CD1c-positive myeloid dendritic cell (primary cell): ENCODE results near the gene SLC30A4.
"Not testable (repeated sequence)": the region's sequence is repeated elsewhere in the genome, so short reads cannot be mapped to it uniquely, and the experiment has no call there.

ENCODE experiments used
- DNase-seq: peaks from one replicate; pipeline ENCODE4 v3.0.0-alpha.2; 2016; ENCODE audit errors: extremely low spot score

The SLC30A4 gene

DNA sequence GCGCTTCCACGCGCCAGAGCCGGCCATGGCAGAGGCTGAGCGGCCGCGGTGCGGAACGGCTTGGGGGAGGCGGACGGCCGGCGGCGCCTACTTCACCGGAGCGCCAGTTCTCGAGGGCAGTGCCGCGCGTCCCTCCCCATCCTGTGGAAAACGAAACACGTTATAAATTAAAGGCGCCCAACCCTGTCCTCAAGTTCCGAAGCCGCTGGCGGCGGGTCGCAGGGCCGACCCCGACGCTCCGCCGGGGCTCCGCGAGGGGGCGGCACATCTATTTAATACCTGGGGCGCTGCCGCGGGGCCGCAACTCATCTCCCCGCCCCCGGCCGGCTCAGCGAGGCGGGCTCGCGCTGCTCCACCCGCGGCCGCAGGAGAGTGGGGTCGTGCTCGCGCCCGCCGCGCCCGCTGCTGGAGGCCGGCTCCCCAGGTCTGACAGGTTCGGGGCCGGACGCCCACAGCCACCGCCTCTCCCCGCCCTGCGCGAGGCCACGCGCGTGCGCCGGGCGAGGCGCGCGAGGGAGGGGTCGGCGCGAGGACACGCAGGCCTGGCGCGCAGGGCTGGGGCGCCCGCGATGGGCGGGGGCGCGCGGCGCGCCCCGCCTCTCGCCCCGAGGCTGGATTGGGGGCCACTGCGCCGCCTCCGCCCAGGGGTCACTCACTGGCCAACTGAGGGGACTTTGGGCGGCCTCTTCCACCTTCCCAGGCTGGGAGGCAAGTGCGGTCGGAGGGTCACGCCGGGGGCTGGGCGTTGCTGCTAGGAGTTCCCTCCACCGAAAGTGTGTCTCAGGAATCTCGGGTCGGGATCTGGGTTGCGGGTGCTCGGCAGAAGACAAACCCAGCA lies at the start of gene SLC30A4:
Gene SLC30A4, minus strand, starts transcription at position 428 of the 838 bp plus-strand sequence. Its CDS starts 401 bp downstream, at position 27.
- DNase-seq, result peak; percentile 73

GRCh38 chr15:45555934-45556608 lies 33.5 kb upstream of the SLC30A4 start:
- DNase-seq, result peak; percentile 81

DNA sequence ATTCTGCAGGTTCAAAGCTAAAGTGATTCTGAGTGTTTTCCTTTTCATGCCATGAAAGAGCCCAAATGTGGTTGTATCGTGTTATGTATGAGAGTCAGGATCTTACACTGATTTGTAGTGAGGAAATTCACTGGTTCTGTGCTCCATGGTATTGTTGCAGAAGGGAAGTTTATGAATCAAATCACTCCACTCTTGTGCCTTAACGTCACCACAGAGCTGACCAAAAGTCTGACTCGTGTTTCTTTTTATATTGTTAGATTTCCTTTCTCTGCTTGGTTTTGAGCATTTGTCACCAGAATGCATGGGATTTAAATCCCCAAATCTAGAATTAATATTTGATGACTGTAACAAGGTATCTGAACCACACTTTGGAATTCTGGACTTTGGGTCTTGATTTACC lies 29.1 kb upstream of the SLC30A4 start:
- no peak for DNase-seq

GRCh38 chr15:45550436-45550835 lies 27.9 kb upstream of the SLC30A4 start:
- DNase-seq, result no peak

GRCh38 chr15:45549541-45550220 lies 27.1 kb upstream of the SLC30A4 start:
- DNase-seq, result no peak

- DNase-seq, result no peak
Measured at GRCh38 chr15:45548753-45549520, 26.4 kb upstream of the SLC30A4 start.

GRCh38 chr15:45546789-45547188 lies 24.2 kb upstream of the SLC30A4 start:
- no peak for DNase-seq

- no peak for DNase-seq
Measured at GRCh38 chr15:45544266-45545023, 21.9 kb upstream of the SLC30A4 start.

DNA sequence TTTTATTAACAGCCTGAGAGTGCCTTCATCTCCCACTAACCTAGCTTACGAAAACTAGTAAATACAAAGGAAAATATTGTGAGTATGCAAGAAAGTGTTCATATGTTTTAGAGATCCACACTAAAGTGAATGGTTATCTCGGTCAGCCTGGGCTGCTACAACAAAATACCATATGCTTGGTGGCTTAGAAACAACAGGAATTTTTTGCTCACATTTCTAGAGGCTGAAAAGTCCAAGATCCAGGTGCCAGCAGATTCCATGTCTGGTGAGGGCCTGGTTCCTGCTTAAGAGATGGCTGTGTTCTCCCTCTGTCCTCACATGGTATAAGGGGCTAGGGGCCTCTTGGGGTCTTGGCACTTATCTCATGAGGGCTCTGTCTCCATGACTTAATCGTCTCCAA lies 20.5 kb upstream of the SLC30A4 start:
- DNase-seq, result no peak

- no peak for DNase-seq
Measured at GRCh38 chr15:45540531-45540930, 18.0 kb upstream of the SLC30A4 start.

DNA sequence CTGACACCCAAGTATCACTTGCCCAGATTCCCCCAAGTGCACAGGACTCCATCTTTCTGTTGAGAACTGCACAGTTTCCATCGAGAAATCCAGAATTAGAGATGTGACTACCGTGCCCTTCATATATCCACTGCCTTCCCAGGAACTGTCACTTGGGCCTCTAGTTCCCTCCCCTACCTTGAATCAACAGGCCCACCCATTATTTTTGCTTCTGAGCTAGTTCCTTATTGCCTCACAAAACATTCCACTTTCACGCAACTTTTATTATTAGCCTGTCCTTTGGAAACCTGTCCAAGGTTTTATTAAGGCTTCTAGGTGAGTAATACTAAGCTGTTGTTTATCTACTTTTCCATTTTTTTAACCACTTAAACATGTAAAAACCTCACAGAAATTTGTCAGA lies 17.1 kb upstream of the SLC30A4 start:
- DNase-seq, result no peak

- no peak for DNase-seq
Measured at GRCh38 chr15:45536934-45537333, 14.4 kb upstream of the SLC30A4 start.

DNA sequence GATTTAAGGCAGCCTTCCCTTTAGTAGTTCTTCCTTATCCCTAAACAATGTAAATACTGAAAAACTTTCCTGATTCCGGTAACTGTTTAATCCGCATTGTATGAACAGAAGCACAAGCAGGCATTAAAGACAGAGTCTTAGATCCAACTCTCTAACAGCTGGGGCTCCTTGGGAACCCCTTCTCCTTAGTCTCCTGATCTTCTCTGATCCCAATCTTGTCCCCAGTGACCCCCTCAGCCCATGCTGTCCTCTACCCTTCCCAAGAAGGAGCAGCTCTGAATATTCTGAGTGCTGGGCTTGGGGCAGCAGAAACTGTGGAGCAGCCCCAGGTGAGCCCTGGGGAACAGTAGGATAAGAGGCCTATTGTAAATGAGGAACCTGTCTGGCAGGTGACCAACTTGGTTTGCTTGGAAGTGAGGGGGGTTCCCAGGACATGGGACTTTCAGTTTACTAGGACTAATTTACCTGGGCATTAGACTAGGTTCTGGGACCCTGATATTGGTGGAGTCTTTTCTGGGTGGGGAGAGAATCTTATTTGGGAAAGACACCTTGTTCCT lies 13.0 kb upstream of the SLC30A4 start:
- DNase-seq, result no peak

DNA sequence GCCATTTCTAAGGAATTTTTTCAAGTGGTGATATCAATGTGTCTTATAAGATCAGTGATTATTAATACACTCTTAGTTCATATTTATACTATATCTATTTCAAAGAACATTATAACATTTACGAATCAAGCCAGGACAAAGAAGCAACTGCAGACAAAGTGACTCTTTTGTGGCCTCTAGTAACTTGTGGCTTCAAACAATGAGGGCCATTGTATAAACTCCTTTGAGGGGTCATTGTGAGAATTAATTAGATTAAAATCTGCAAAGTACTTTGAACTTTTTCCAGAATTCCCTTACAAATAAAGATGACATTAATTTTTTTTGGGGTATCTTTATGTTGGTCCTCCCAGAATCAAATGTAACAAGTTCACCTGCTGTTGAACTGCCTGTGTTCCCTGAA lies 12.3 kb upstream of the SLC30A4 start:
- DNase-seq, result no peak

GRCh38 chr15:45532892-45533291 lies 10.3 kb upstream of the SLC30A4 start:
- DNase-seq, result not testable (repeated sequence)

GRCh38 chr15:45529613-45530012 lies 7.1 kb upstream of the SLC30A4 start:
- peak; percentile 40 for DNase-seq

GRCh38 chr15:45527086-45527485 lies 4.5 kb upstream of the SLC30A4 start:
- no peak for DNase-seq

- DNase-seq, result no peak
Measured at GRCh38 chr15:45523166-45523460, 558 bp upstream of the SLC30A4 start.

DNA sequence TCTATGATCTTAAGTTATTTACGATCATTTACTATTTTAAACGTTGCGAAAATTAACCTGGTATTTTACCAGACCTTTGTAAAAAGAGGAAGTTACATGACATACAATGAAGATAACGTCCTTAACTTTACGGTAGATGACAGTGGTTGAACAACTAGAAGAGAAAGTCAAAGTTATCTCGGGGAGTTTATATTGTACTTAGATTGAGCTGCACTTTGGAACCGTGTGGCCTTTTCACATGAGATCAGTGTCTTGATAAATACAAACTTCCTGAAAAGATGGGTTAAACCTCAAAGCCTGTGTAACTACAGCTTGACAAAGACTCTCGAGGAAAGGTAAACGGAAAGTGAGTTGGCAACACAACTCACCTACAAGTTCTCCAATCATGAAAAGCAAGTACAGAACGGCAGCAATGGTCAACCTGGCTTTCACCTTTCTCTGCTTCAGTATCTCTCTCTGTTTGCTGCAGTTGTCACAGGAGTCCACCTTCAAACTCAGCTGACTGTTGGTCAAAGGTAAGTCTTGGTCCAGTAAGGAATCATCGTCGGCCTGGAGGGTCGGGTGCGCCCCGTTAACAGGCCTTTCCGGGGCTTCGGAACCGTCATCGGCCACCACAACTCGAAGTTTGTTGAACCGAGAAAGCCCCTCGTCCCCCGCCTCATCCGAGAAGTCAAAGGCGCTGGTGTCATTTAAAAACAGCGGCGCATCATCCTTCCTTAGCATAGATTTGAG lies 793 bp downstream of the SLC30A4 start:
- DNase-seq, result peak; percentile 28

GRCh38 chr15:45510758-45511280 lies 11.7 kb downstream of the SLC30A4 start:
- DNase-seq, result no peak
